ENCODE measurements around the gene RUNX2.

DNA sequence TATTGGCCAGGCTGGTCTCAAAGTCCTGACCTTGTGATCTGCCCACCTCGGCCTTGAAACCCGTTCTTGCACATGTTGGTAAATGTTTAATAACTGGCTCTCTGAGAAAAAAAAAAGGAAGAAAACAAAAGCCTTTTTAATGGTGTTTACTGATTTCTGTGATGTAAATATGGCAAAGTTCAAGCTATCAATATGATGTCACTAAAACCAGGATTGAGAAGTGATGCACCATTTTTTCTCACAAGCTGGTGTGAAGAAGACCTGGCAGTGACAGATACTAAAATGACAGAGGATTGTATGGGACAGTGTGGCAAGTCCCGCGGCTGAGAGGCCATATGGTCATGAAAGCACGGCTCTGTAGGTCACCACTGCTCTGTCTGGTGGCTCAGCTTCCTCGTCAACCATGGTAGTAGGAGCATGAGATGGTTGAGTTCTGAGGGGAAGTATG, 245.9 kb downstream of the RUNX2 start:
- TF ChIP-seq, protein P1, sequence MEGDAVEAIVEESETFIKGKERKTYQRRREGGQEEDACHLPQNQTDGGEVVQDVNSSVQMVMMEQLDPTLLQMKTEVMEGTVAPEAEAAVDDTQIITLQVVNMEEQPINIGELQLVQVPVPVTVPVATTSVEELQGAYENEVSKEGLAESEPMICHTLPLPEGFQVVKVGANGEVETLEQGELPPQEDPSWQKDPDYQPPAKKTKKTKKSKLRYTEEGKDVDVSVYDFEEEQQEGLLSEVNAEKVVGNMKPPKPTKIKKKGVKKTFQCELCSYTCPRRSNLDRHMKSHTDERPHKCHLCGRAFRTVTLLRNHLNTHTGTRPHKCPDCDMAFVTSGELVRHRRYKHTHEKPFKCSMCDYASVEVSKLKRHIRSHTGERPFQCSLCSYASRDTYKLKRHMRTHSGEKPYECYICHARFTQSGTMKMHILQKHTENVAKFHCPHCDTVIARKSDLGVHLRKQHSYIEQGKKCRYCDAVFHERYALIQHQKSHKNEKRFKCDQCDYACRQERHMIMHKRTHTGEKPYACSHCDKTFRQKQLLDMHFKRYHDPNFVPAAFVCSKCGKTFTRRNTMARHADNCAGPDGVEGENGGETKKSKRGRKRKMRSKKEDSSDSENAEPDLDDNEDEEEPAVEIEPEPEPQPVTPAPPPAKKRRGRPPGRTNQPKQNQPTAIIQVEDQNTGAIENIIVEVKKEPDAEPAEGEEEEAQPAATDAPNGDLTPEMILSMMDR (IDR thresholded peaks at IDR 0.05; ENCODE audit: insufficient read depth, low read depth, low read length): no peak
- no peak for TF ChIP-seq EZH2 (IDR thresholded peaks at IDR 0.05; ENCODE audit: insufficient read depth, low read length)
